Activated CD8-positive, alpha-beta T cell treated with anti-CD3 and anti-CD28 coated beads for 36 hours (primary cell): ENCODE measurements around the gene FOXP1. TPM values are rescaled to one million over a fixed set of nuclear protein-coding genes. Genes with fewer than 3 reads are reported as not detected.

Experiments used
- ATAC-seq: fragments of 200-7000 bp; cut with Tn5 transposase; one replicate; pipeline ENCODE4 v1.10.0; 2021; ENCODE audit warnings: mild to moderate bottlenecking, moderate library complexity
- CTCF ChIA-PET: fragments of 350-600 bp; sonication (Branson Sonifier 250); formaldehyde crosslinking; loops from one replicate; lab custom pipeline; 2021; ENCODE audit warnings: antibody characterized with exemption; lab: Charles Lee
- POLR2A ChIA-PET: fragments of 350-600 bp; sonication (Branson Sonifier 250); formaldehyde crosslinking; loops from one replicate; lab custom pipeline; 2021; ENCODE audit warnings: antibody characterized with exemption; lab: Charles Lee
- DNase-seq: peaks from one replicate; pipeline ENCODE4 v3.0.0-alpha.2; 2020
- H3K27ac Mint-ChIP-seq: one replicate; pipeline ENCODE4 v1.8.0; 2021; ENCODE audit warnings: mild to moderate bottlenecking, mixed read lengths
- H3K27me3 Mint-ChIP-seq: one replicate; pipeline ENCODE4 v1.8.0; 2021; ENCODE audit warnings: mixed read lengths
- H3K36me3 Mint-ChIP-seq: one replicate; pipeline ENCODE4 v1.8.0; 2021; ENCODE audit warnings: low read depth, mixed read lengths
- H3K4me1 Mint-ChIP-seq: one replicate; pipeline ENCODE4 v1.8.0; 2021; ENCODE audit warnings: low read depth, mixed read lengths
- H3K4me3 Mint-ChIP-seq: one replicate; pipeline ENCODE4 v1.8.0; 2021; ENCODE audit warnings: mild to moderate bottlenecking, moderate library complexity, mixed read lengths
- H3K9me3 Mint-ChIP-seq: one replicate; pipeline ENCODE4 v1.8.0; 2021; ENCODE audit warnings: mixed read lengths
- intact Hi-C: fragments of 100-400 bp; cut with micrococcal nuclease; formaldehyde crosslinking; loops from one replicate; pipeline ENCODE4 v1.10.0; 2022
- total RNA-seq, 2 experiments: library from RNA; stranded (reverse); gene quantifications; one replicate each; pipeline ENCODE4 v1.2.3, GENCODE V29; 2021
- TF ChIP-seq, protein P1 (sequence below): fragments of 200-600 bp; IDR thresholded peaks from one replicate; pipeline ENCODE4 v1.8.0; 2022; ENCODE audit warnings: antibody characterized with exemption, mild to moderate bottlenecking

The FOXP1 gene
- total RNA-seq, 2 experiments from 2014 or later, result 145 to 153 TPM

DNA sequence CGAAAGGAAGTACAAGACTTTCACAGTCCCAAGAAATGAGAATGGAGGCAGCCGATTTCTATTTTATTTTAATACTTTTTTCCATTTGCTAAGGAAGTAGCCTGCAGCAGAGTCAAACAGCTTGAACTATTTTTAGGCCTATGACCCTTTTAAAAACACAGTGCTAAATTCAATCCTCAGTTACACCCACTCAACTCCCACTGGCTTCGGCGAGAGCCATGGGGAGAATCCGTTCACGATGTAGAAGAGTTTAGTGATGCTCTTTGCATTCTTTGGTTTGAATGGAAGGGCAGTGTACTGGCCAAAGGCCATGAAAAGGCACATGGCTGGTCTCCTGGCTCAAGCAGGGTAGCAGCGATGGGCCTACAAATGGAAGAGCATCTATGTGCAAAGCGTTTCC is 343.5 kb downstream of the FOXP1 start:
- peaks cover 2% of the 10 kb centered on the region for H3K9me3 Mint-ChIP-seq
- peaks cover 66% of the 10 kb centered on the region for H3K4me1 Mint-ChIP-seq
- H3K36me3 Mint-ChIP-seq, result peaks cover 30% of the 10 kb centered on the region

DNA sequence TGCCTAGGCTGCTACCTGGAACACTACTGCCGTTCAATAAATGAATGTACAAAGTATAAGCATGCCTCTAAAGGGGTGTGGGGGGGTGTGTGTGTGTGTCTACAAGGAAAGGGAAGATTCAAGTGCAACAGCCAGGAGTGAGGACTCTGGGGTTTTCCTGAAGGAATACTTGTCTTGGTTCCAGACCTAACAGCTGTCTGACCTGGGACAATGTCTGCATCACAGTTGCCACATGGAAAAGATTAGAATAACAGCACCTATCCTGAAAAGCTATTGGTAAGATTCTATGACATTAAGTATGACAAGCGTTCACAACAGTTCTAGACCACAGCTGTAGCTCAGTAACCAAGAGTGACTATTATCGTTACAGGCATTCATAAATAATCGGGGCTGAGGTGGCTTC is 345.2 kb downstream of the FOXP1 start:
- Mint-ChIP-seq H3K4me1 (peaks cover 68% of the 10 kb centered on the region), H3K4me3 (no peak overlapping the region), H3K27ac (no peak overlapping the region), H3K27me3 (no peaks in the 10 kb centered on the region), H3K9me3 (peaks cover 2% of the 10 kb centered on the region), H3K36me3 (peaks cover 44% of the 10 kb centered on the region)
- intact Hi-C loops, result no loop called here
- TF ChIP-seq, protein P1, sequence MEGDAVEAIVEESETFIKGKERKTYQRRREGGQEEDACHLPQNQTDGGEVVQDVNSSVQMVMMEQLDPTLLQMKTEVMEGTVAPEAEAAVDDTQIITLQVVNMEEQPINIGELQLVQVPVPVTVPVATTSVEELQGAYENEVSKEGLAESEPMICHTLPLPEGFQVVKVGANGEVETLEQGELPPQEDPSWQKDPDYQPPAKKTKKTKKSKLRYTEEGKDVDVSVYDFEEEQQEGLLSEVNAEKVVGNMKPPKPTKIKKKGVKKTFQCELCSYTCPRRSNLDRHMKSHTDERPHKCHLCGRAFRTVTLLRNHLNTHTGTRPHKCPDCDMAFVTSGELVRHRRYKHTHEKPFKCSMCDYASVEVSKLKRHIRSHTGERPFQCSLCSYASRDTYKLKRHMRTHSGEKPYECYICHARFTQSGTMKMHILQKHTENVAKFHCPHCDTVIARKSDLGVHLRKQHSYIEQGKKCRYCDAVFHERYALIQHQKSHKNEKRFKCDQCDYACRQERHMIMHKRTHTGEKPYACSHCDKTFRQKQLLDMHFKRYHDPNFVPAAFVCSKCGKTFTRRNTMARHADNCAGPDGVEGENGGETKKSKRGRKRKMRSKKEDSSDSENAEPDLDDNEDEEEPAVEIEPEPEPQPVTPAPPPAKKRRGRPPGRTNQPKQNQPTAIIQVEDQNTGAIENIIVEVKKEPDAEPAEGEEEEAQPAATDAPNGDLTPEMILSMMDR, result no peak
- ChIA-PET POLR2A (interaction anchor here (0.6 to 1.5 kb wide), 2 partner anchors 18 to 66 kb away, joined by 3 to 4 read pairs; no protein-coding TSS in a partner anchor), CTCF (no interaction called here)
- ATAC-seq, result no peak
- DNase-seq, result no peak

More for the DNA sequence above, 343.5 kb downstream of the FOXP1 start:
- ATAC-seq (no peak), DNase-seq (no peak)
- CTCF ChIA-PET, result interaction anchor here (1.3 kb wide), 1 partner anchor 15 kb away, joined by 3 read pairs; no protein-coding TSS in a partner anchor
- Mint-ChIP-seq H3K4me3 (no peak overlapping the region), H3K27me3 (no peaks in the 10 kb centered on the region), H3K27ac (peak overlapping the region; percentile 71)
- POLR2A ChIA-PET, result no interaction called here
- intact Hi-C loops, result no loop called here
- TF ChIP-seq, protein P1, result no peak

DNA sequence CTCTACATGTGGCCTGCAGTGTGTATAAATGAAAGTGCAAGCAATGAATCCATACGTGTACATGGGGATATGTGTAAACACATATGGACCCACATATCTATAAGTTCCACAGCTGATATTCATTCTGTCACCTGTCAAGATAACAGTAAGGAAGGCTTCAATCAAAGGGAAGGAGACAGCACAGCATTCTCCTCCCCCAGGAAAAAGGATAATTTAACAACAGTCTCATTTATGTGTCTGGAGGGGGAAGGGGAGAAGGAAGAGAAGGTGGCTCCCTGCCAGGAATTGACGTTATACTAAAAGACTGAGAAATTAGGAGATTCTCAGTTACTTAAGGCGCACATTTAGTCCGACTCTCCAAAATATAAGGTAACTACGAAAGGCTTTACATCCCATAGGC is 345.9 kb downstream of the FOXP1 start:
- ChIA-PET CTCF (no interaction called here), POLR2A (no interaction called here)
- Mint-ChIP-seq H3K27me3 (no peaks in the 10 kb centered on the region), H3K4me1 (peaks cover 66% of the 10 kb centered on the region), H3K9me3 (peaks cover 2% of the 10 kb centered on the region), H3K27ac (no peak overlapping the region), H3K36me3 (peaks cover 44% of the 10 kb centered on the region), H3K4me3 (no peak overlapping the region)
- DNase-seq (no peak), ATAC-seq (no peak)
- intact Hi-C loops, result no loop called here
- TF ChIP-seq, protein P1, result no peak

DNA sequence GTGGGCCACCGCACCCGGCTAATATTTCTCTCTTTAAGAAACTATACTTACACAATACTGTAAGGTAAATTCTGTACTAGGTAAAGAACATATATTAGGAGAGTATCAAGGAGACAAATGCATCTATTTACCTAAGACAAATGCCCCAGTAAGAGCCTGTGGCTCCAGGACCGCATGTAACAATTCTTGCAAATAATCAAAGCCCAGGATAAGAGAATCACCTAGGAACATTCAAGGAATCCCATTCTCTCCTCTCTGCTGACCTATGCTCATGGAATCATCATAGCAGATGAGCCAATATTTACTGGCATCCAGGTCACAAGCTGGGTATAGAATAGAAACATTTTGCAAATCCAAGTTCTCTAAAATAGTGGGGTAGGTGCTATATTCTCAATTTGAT is 347.7 kb downstream of the FOXP1 start:
- H3K36me3 Mint-ChIP-seq, result peaks cover 42% of the 10 kb centered on the region
- peak overlapping the region; percentile 34 for H3K27ac Mint-ChIP-seq
- H3K4me3 Mint-ChIP-seq, result no peak overlapping the region
- DNase-seq (no peak), ATAC-seq (no peak)
- TF ChIP-seq, protein P1, result no peak
- CTCF ChIA-PET, result no interaction called here
- no peaks in the 10 kb centered on the region for H3K27me3 Mint-ChIP-seq
- intact Hi-C loops, result no loop called here
- peaks cover 70% of the 10 kb centered on the region for H3K4me1 Mint-ChIP-seq
- POLR2A ChIA-PET, result interaction anchor here (1.6 kb wide), 1 partner anchor 22 kb away, joined by 3 read pairs; no protein-coding TSS in a partner anchor
- peaks cover 2% of the 10 kb centered on the region for H3K9me3 Mint-ChIP-seq

DNA sequence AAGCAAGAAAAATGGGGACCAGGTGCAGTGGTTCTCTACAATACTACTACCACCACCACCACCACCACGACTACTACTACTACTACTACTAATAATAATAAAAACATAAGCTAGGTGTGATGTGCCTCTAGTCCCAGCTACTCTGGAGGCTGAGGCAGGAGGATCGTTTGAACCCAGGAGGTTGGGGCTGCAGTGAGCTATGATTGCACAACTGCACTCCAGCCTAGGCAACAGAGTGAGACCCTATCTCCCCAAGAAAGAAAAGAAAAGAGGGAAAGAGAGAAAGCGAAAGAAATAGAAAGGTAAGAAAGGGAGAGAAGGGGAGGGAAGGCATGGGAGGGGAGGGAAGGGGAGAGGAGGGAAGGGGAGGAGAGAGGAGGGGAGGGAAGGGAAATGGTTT is 350.6 kb downstream of the FOXP1 start:
- CTCF ChIA-PET, result interaction anchor here (0.9 to 1.8 kb wide), 2 partner anchors 10 to 164 kb away, joined by 3 to 5 read pairs; no protein-coding TSS in a partner anchor
- Mint-ChIP-seq H3K27me3 (no peaks in the 10 kb centered on the region), H3K4me3 (no peak overlapping the region), H3K36me3 (peaks cover 32% of the 10 kb centered on the region), H3K9me3 (peaks cover 2% of the 10 kb centered on the region), H3K27ac (peak overlapping the region; percentile 63), H3K4me1 (peaks cover 81% of the 10 kb centered on the region)
- DNase-seq (no peak), ATAC-seq (no peak)
- intact Hi-C loops, result no loop called here
- TF ChIP-seq, protein P1, result no peak
- POLR2A ChIA-PET, result interaction anchor here (0.6 to 1.5 kb wide), 6 partner anchors 19 to 352 kb away, joined by 3 to 5 read pairs (median 3); no protein-coding TSS in a partner anchor
